D721Med (cell line): ENCODE data around the gene ZNF784.
"Not testable (repeated sequence)": the region's sequence is repeated elsewhere in the genome, so short reads cannot be mapped to it uniquely, and the experiment has no call there.

Experiments used
- DNase-seq: peaks from one replicate; pipeline ENCODE4 v3.0.0; 2011; ENCODE audit warnings: low spot score; ENCODE audit not compliant: insufficient read length
- FAIRE-seq: peaks from 2 replicates; lab custom pipeline; 2011; peaks lifted over from hg19 to GRCh38; lab: Jason Lieb, UNC
- CTCF ChIP-seq: IDR thresholded peaks from 2 replicates; pipeline ENCODE4 v1.5.1; 2012; ENCODE audit warnings: mild to moderate bottlenecking, control low read depth; ENCODE audit not compliant: insufficient read depth; ENCODE audit errors: missing control alignments

Gene ZNF784

GRCh38 chr19:55576746-55577145 lies 47.6 kb downstream of the ZNF784 start:
- no peak for TF ChIP-seq CTCF
- FAIRE-seq (no peak), DNase-seq (no peak)

- FAIRE-seq, DNase-seq: not testable (repeated sequence)
These were observed 50.4 kb downstream of the ZNF784 start for GRCh38 chr19:55573929-55574328.
